HepG2 (cell line): ENCODE data around the gene ANKS3. TPM values are rescaled to one million over a fixed set of nuclear protein-coding genes. Genes with fewer than 3 reads are reported as not detected.

Experiments
- DRAP1 ChIP-seq: IDR thresholded peaks from 2 replicates; pipeline ENCODE4 v1.6.1; 2016; ENCODE audit warnings: missing genetic modification reagents, missing compliant biosample characterization
- FOXM1 ChIP-seq: sonication (generic); formaldehyde crosslinking; IDR thresholded peaks from 2 replicates; pipeline ENCODE4 v1.5.0; 2020; ENCODE audit warnings: missing genetic modification reagents
- MEIS2 ChIP-seq: sonication (generic); formaldehyde crosslinking; IDR thresholded peaks from 2 replicates; pipeline ENCODE4 v1.9.0; 2021; ENCODE audit warnings: mild to moderate bottlenecking, missing genetic modification reagents
- MTF1 ChIP-seq: sonication (generic); formaldehyde crosslinking; IDR thresholded peaks from 2 replicates; pipeline ENCODE4 v1.5.0; 2020; ENCODE audit warnings: missing genetic modification reagents
- MXD4 ChIP-seq: IDR thresholded peaks from 2 replicates; pipeline ENCODE4 v1.6.1; 2016; ENCODE audit warnings: mild to moderate bottlenecking, missing biosample characterization, missing genetic modification reagents
- NR3C1 ChIP-seq: sonication (generic); formaldehyde crosslinking; IDR thresholded peaks from 2 replicates; pipeline ENCODE4 v1.4.0; 2020; ENCODE audit warnings: missing genetic modification reagents
- SALL1 ChIP-seq: sonication (generic); formaldehyde crosslinking; IDR thresholded peaks from 2 replicates; pipeline ENCODE4 v1.8.0; 2022; ENCODE audit warnings: mild to moderate bottlenecking, missing genetic modification reagents
- TAF15 ChIP-seq: fragments of 200-400 bp; formaldehyde crosslinking; IDR thresholded peaks from one replicate; pipeline ENCODE4 v1.6.1; 2018; ENCODE audit warnings: mild to moderate bottlenecking, low read depth, low read length; ENCODE audit not compliant: poor library complexity, severe bottlenecking
- TEAD3 ChIP-seq: optimal IDR thresholded peaks from 2 replicates; pipeline ENCODE3; 2016; ENCODE audit warnings: borderline replicate concordance
- ZFP90 ChIP-seq: sonication (generic); formaldehyde crosslinking; IDR thresholded peaks from 2 replicates; pipeline ENCODE4 v1.8.0; 2022; ENCODE audit warnings: missing genetic modification reagents, mild to moderate bottlenecking, inconsistent platforms, borderline replicate concordance
- ZMYM4 ChIP-seq: sonication (generic); formaldehyde crosslinking; IDR thresholded peaks from 2 replicates; pipeline ENCODE4 v1.8.1; 2023; ENCODE audit warnings: mild to moderate bottlenecking, missing genetic modification reagents
- ZNF124 ChIP-seq: sonication (generic); formaldehyde crosslinking; IDR thresholded peaks from 2 replicates; pipeline ENCODE4 v1.4.0; 2020; ENCODE audit warnings: missing genetic modification reagents
- ZNF317 ChIP-seq: sonication (generic); formaldehyde crosslinking; IDR thresholded peaks from 2 replicates; pipeline ENCODE4 v1.5.0; 2020; ENCODE audit warnings: mild to moderate bottlenecking, missing genetic modification reagents
- ZNF616 ChIP-seq: sonication (generic); formaldehyde crosslinking; IDR thresholded peaks from 2 replicates; pipeline ENCODE4 v1.5.0; 2020; ENCODE audit warnings: low read depth, mild to moderate bottlenecking, missing genetic modification reagents
- ZNF75D ChIP-seq: sonication (generic); formaldehyde crosslinking; IDR thresholded peaks from 2 replicates; pipeline ENCODE4 v1.8.1; 2023; ENCODE audit warnings: missing genetic modification reagents, mild to moderate bottlenecking, borderline replicate concordance
- ZNF772 ChIP-seq: sonication (generic); formaldehyde crosslinking; IDR thresholded peaks from 2 replicates; pipeline ENCODE4 v1.5.0; 2020; ENCODE audit warnings: mild to moderate bottlenecking, missing genetic modification reagents
- ZNF788 ChIP-seq: sonication (generic); formaldehyde crosslinking; IDR thresholded peaks from 2 replicates; pipeline ENCODE4 v1.5.0; 2020; ENCODE audit warnings: mild to moderate bottlenecking, missing genetic modification reagents, borderline replicate concordance
- polyA plus RNA-seq, 8 experiments: library from polyadenylated mRNA; depleted of rRNA in 3 of 8; stranded (reverse) in 7 of 8; unstranded in 1 of 8; fragments of >200 nt; fragmentation: Illumina TruSeq in 4 of 8; extraction: Trizol in 4 of 8; gene quantifications; 2 replicates each; pipeline versions ENCODE4 v1.2.1 to v1.2.3, GENCODE V29; 2011 to 2016; ENCODE audit warnings: low read depth in 4 of 8, missing spikeins in 1 of 8, mixed read lengths in 1 of 8; ENCODE audit not compliant: insufficient read depth in 1 of 8
- total RNA-seq, 5 experiments: library from RNA; depleted of rRNA; stranded (reverse); fragments of >200 nt; fragmentation: Illumina TruSeq; extraction: Trizol; gene quantifications; 2 replicates each; pipeline ENCODE4 v1.2.3, GENCODE V29; 2016; ENCODE audit warnings: low read depth in 1 of 5
- TF ChIP-seq, protein P1 (sequence below): sonication (generic); formaldehyde crosslinking; IDR thresholded peaks from 2 replicates; pipeline ENCODE4 v1.4.0; 2020; ENCODE audit warnings: missing genetic modification reagents, mild to moderate bottlenecking, borderline replicate concordance
- TF ChIP-seq, protein P2 (sequence below), 2 experiments: sonication (generic) in 1 of 2; formaldehyde crosslinking in 1 of 2; IDR thresholded peaks; 2 replicates each; pipeline versions ENCODE4 v1.4.0 to v1.6.1; 2018 to 2020; ENCODE audit warnings: missing genetic modification reagents in 2 of 2, borderline replicate concordance in 1 of 2, low read depth in 1 of 2, mild to moderate bottlenecking in 1 of 2, missing biosample characterization in 1 of 2
- TF ChIP-seq, protein P3 (sequence below): sonication (generic); formaldehyde crosslinking; IDR thresholded peaks from 2 replicates; pipeline ENCODE4 v1.4.0; 2020; ENCODE audit warnings: mild to moderate bottlenecking, missing genetic modification reagents

The ANKS3 gene
- total and polyA plus RNA-seq, 2 of the 13 experiments (the other 11 are each of a cell fraction or from before 2014, with no cell fraction given), result 11.4 to 15.9 TPM

DNA sequence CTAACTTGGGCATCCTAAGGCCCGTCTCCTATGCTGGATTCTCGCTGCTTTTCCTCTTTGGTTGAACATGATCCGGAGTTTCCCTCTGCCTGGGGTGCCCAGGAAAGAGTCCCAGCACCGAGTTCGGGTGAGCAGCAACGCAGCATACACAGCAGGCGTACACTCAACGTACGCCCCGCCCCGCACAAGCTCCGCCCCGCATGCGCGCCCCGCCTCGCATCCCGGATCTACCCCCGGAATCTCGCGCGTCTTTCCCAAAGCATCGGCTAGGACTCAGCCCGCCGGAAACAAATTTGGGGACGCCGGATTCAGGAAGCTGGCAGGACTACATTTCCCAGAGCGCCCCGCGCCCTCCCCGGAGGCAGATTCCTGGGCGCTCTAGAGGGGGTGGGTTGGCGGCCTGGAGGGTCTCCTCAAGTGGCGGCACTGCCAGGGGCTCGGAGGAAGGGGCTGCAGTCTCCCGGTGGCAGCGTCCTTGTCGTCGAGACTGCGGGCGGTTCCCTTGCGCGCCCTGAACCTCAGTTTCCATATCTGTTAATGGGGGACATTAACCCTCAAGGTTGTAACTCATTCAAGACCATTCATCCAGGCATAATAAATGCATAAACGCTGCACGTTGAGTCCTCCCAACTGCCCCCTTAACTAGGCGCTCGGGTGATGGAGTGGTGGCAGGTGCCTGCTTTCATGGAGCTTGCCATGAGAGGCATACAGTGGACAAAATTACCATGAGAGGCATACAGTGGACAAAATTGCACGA lies 34.7 kb upstream of the ANKS3 start (continued):
- TF ChIP-seq ZNF616 (no peak), FOXM1 (CRISPR knock-in tag) (no peak), SALL1 (peak; percentile 78), TAF15 (no peak), MEIS2 (CRISPR knock-in tag) (peak; percentile 55; the same call in 1 of the 2 replicates), DRAP1 (CRISPR knock-in tag) (peak; percentile 85), ZMYM4 (CRISPR knock-in tag) (peak; percentile 40; the same call in 1 of the 2 replicates), MXD4 (CRISPR knock-in tag) (0 out of 2 replicates have a peak, but pooled peaks have one; percentile 26), TEAD3 (peak; percentile 83), ZFP90 (CRISPR knock-in tag) (0 out of 2 replicates have a peak, but pooled peaks have one; percentile 66), ZNF124 (CRISPR knock-in tag) (peak; percentile 46; the same call in 1 of the 2 replicates), NR3C1 (CRISPR knock-in tag) (no peak), ZNF75D (no peak), ZNF317 (CRISPR knock-in tag) (0 out of 2 replicates have a peak, but pooled peaks have one; percentile 29), ZNF788 (peak; percentile 84; the same call in 1 of the 2 replicates), ZNF772 (CRISPR knock-in tag) (peak; percentile 58; the same call in 1 of the 2 replicates), MTF1 (CRISPR knock-in tag) (no peak)
- TF ChIP-seq, protein P1, sequence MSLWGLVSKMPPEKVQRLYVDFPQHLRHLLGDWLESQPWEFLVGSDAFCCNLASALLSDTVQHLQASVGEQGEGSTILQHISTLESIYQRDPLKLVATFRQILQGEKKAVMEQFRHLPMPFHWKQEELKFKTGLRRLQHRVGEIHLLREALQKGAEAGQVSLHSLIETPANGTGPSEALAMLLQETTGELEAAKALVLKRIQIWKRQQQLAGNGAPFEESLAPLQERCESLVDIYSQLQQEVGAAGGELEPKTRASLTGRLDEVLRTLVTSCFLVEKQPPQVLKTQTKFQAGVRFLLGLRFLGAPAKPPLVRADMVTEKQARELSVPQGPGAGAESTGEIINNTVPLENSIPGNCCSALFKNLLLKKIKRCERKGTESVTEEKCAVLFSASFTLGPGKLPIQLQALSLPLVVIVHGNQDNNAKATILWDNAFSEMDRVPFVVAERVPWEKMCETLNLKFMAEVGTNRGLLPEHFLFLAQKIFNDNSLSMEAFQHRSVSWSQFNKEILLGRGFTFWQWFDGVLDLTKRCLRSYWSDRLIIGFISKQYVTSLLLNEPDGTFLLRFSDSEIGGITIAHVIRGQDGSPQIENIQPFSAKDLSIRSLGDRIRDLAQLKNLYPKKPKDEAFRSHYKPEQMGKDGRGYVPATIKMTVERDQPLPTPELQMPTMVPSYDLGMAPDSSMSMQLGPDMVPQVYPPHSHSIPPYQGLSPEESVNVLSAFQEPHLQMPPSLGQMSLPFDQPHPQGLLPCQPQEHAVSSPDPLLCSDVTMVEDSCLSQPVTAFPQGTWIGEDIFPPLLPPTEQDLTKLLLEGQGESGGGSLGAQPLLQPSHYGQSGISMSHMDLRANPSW (CRISPR knock-in tag), result no peak
- TF ChIP-seq, protein P2, sequence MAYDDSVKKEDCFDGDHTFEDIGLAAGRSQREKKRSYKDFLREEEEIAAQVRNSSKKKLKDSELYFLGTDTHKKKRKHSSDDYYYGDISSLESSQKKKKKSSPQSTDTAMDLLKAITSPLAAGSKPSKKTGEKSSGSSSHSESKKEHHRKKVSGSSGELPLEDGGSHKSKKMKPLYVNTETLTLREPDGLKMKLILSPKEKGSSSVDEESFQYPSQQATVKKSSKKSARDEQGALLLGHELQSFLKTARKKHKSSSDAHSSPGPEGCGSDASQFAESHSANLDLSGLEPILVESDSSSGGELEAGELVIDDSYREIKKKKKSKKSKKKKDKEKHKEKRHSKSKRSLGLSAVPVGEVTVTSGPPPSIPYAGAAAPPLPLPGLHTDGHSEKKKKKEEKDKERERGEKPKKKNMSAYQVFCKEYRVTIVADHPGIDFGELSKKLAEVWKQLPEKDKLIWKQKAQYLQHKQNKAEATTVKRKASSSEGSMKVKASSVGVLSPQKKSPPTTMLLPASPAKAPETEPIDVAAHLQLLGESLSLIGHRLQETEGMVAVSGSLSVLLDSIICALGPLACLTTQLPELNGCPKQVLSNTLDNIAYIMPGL (CRISPR knock-in tag; IDR thresholded peaks at IDR 0.05; ENCODE audit: borderline replicate concordance in 1 of 2, low read depth in 1 of 2), result peak in 1 of 2 experiments; percentile 54; a peak in 2 of 4 replicates
- TF ChIP-seq, protein P3, sequence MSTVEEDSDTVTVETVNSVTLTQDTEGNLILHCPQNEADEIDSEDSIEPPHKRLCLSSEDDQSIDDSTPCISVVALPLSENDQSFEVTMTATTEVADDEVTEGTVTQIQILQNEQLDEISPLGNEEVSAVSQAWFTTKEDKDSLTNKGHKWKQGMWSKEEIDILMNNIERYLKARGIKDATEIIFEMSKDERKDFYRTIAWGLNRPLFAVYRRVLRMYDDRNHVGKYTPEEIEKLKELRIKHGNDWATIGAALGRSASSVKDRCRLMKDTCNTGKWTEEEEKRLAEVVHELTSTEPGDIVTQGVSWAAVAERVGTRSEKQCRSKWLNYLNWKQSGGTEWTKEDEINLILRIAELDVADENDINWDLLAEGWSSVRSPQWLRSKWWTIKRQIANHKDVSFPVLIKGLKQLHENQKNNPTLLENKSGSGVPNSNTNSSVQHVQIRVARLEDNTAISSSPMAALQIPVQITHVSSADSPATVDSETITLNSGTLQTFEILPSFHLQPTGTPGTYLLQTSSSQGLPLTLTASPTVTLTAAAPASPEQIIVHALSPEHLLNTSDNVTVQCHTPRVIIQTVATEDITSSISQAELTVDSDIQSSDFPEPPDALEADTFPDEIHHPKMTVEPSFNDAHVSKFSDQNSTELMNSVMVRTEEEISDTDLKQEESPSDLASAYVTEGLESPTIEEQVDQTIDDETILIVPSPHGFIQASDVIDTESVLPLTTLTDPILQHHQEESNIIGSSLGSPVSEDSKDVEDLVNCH, result no peak
